ENCODE data around the gene LRRC4C. TPM values are rescaled to one million over a fixed set of nuclear protein-coding genes. Genes with fewer than 3 reads are reported as not detected.

Gene LRRC4C
- total and polyA plus RNA-seq, 2 donors (not counting 3 experiments of a cell fraction or from before 2014, with no cell fraction given) = not detected

GRCh38 chr11:41047229-41047628, 412.2 kb downstream of the LRRC4C start:
- no peaks in the 10 kb centered on the region for H3K36me3 ChIP-seq (ENCODE audit: control insufficient read depth in 2 of 2, extremely low read depth in 1 of 2, insufficient read depth in 2 of 2, low read length in 2 of 2)
- FAIRE-seq (no peak), DNase-seq (ENCODE audit: low read depth, low spot score) (no peak)
- H3K79me2 ChIP-seq (ENCODE audit: control insufficient read depth, insufficient read depth, low read length) = no peaks in the 10 kb centered on the region
- dilution Hi-C loops (cut with MboI; ENCODE audit: extremely low pct_ligation_motif_present, low sequenced_read_pairs) (no loop called here), intact Hi-C loops (cut with micrococcal nuclease) (no loop called here)
- no peaks in the 10 kb centered on the region for H3K9me3 ChIP-seq (replicated peaks; ENCODE audit: control insufficient read depth, insufficient read depth, low read length)
- ChIA-PET POLR2A (no interaction called here), CTCF (no interaction called here)
- H2AFZ ChIP-seq (ENCODE audit: low read depth, low read length) = no peak overlapping the region
- no peaks in the 10 kb centered on the region for H3K27me3 ChIP-seq (ENCODE audit: control insufficient read depth in 2 of 2, insufficient read depth in 2 of 2, low read length in 2 of 2)
- no peak overlapping the region for H3K4me3 ChIP-seq (replicated peaks in 1 of 3; ENCODE audit: insufficient read depth in 1 of 3, low read depth in 1 of 3, low read length in 3 of 3)
- no peaks in the 10 kb centered on the region for H4K20me1 ChIP-seq (replicated peaks; ENCODE audit: control insufficient read depth, extremely low read depth, insufficient read depth, low read length)
- H3K4me2 ChIP-seq (ENCODE audit: insufficient read depth, low read length) = no peak overlapping the region
- H3K9me1 ChIP-seq (replicated peaks; ENCODE audit: control insufficient read depth, extremely low read depth, insufficient read depth, low read length) = no peaks in the 10 kb centered on the region
- no peak for TF ChIP-seq GATA2 (IDR thresholded peaks at IDR 0.05; ENCODE audit: insufficient read depth, insufficient read length, low read depth, low read length)
- no peak for TF ChIP-seq FOS (IDR thresholded peaks at IDR 0.05; ENCODE audit: borderline replicate concordance, insufficient read depth, low read length)
- H3K4me1 ChIP-seq (ENCODE audit: control insufficient read depth, extremely low read depth, insufficient read depth, low read length) = no peaks in the 10 kb centered on the region
- BruUV-seq (replicated peaks) = no TSS peak
- no peak overlapping the region for H3K27ac ChIP-seq (ENCODE audit: insufficient read depth, low read depth, low read length)
- H3K9ac ChIP-seq (replicated peaks; ENCODE audit: extremely low read depth, insufficient read depth, low read length) = no peak overlapping the region

GRCh38 chr11:41045266-41045665, 414.2 kb downstream of the LRRC4C start:
- Histone ChIP-seq H3K27ac (ENCODE audit: insufficient read depth, low read depth, low read length) (no peak overlapping the region), H3K79me2 (ENCODE audit: control insufficient read depth, insufficient read depth, low read length) (no peaks in the 10 kb centered on the region), H3K9me1 (replicated peaks; ENCODE audit: control insufficient read depth, extremely low read depth, insufficient read depth, low read length) (no peaks in the 10 kb centered on the region), H3K4me3 (replicated peaks in 1 of 3; ENCODE audit: insufficient read depth in 1 of 3, low read depth in 1 of 3, low read length in 3 of 3) (no peak overlapping the region), H4K20me1 (replicated peaks; ENCODE audit: control insufficient read depth, extremely low read depth, insufficient read depth, low read length) (no peaks in the 10 kb centered on the region), H2AFZ (ENCODE audit: low read depth, low read length) (no peak overlapping the region), H3K4me1 (ENCODE audit: control insufficient read depth, extremely low read depth, insufficient read depth, low read length) (no peaks in the 10 kb centered on the region), H3K36me3 (ENCODE audit: control insufficient read depth in 2 of 2, extremely low read depth in 1 of 2, insufficient read depth in 2 of 2, low read length in 2 of 2) (no peaks in the 10 kb centered on the region), H3K27me3 (ENCODE audit: control insufficient read depth in 2 of 2, insufficient read depth in 2 of 2, low read length in 2 of 2) (no peaks in the 10 kb centered on the region), H3K4me2 (ENCODE audit: insufficient read depth, low read length) (no peak overlapping the region), H3K9ac (replicated peaks; ENCODE audit: extremely low read depth, insufficient read depth, low read length) (no peak overlapping the region), H3K9me3 (replicated peaks; ENCODE audit: control insufficient read depth, insufficient read depth, low read length) (no peaks in the 10 kb centered on the region)
- dilution Hi-C loops (cut with MboI; ENCODE audit: extremely low pct_ligation_motif_present, low sequenced_read_pairs) (no loop called here), intact Hi-C loops (cut with micrococcal nuclease) (no loop called here)
- no TSS peak for BruUV-seq (replicated peaks)
- CTCF ChIA-PET = no interaction called here
- DNase-seq (ENCODE audit: low read depth, low spot score) (no peak), FAIRE-seq (no peak)
- POLR2A ChIA-PET = no interaction called here
- no peak for TF ChIP-seq GATA2 (IDR thresholded peaks at IDR 0.05; ENCODE audit: insufficient read depth, insufficient read length, low read depth, low read length)

Data from endothelial cell of umbilical vein (primary cell).